ENCODE data around the gene DLGAP1. TPM values are rescaled to one million over a fixed set of nuclear protein-coding genes. Genes with fewer than 3 reads are reported as not detected.

Gene DLGAP1
- total and polyA plus RNA-seq, 2 experiments from 2014 or later = 17.0 to 48.5 TPM

DNA sequence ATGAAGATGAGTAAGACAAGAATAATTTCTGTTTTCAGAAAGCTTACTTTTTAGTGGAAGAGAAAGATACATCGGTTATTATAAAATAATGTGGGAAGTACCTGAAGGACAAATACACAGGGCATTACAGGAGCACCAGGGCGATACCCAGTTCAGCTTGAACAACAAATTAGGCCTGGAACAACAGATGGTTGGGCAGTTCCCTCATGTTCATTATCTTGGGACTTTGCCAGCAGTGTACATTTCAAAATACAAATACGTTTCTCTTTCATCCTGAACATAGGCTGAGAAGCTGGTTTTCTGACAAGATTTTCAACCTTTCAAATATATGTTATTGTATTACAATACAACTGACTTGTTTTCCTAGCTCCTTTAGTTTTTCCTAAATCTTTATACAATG, 925.5 kb downstream of the DLGAP1 start:
- Mint-ChIP-seq H3K4me1 (peaks cover 30% of the 10 kb centered on the region), H3K36me3 (ENCODE audit: low read depth) (peaks cover 13% of the 10 kb centered on the region), H3K27me3 (ENCODE audit: insufficient read depth, low read depth, poor library complexity) (peaks cover 3% of the 10 kb centered on the region), H3K9me3 (no peaks in the 10 kb centered on the region), H3K27ac (no peak overlapping the region), H3K4me3 (no peak overlapping the region)
- no peaks in the 10 kb centered on the region for H4K20me1 ChIP-seq (replicated peaks; ENCODE audit: insufficient read depth)
- no peak overlapping the region for H3K4me2 ChIP-seq
- DNase-seq (ENCODE audit: low spot score) = no peak
- H3F3A ChIP-seq (replicated peaks; ENCODE audit: low read depth) = no peaks in the 10 kb centered on the region
- TF ChIP-seq JUNB (IDR thresholded peaks at IDR 0.05; ENCODE audit: unreplicated experiment) (no peak), EZH2phosphoT487 (IDR thresholded peaks at IDR 0.05; ENCODE audit: unreplicated experiment) (no peak), STAT1 (IDR thresholded peaks at IDR 0.05; ENCODE audit: unreplicated experiment) (no peak), POLR2AphosphoS5 (IDR thresholded peaks at IDR 0.05; ENCODE audit: low read depth) (no peak), CREB1 (CRISPR knock-in tag; IDR thresholded peaks at IDR 0.05; ENCODE audit: low read depth) (no peak), NANOG (IDR thresholded peaks at IDR 0.05; ENCODE audit: borderline replicate concordance) (no peak), EZH2 (IDR thresholded peaks at IDR 0.05; ENCODE audit: low read depth, unreplicated experiment) (no peak), ZNF331 (CRISPR knock-in tag; IDR thresholded peaks at IDR 0.05; ENCODE audit: low read depth) (no peak), ZNF114 (CRISPR knock-in tag; IDR thresholded peaks at IDR 0.05) (no peak)
- TF ChIP-seq, protein P1, sequence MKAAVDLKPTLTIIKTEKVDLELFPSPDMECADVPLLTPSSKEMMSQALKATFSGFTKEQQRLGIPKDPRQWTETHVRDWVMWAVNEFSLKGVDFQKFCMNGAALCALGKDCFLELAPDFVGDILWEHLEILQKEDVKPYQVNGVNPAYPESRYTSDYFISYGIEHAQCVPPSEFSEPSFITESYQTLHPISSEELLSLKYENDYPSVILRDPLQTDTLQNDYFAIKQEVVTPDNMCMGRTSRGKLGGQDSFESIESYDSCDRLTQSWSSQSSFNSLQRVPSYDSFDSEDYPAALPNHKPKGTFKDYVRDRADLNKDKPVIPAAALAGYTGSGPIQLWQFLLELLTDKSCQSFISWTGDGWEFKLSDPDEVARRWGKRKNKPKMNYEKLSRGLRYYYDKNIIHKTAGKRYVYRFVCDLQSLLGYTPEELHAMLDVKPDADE (IDR thresholded peaks at IDR 0.05) = no peak
- TF ChIP-seq, protein P2, sequence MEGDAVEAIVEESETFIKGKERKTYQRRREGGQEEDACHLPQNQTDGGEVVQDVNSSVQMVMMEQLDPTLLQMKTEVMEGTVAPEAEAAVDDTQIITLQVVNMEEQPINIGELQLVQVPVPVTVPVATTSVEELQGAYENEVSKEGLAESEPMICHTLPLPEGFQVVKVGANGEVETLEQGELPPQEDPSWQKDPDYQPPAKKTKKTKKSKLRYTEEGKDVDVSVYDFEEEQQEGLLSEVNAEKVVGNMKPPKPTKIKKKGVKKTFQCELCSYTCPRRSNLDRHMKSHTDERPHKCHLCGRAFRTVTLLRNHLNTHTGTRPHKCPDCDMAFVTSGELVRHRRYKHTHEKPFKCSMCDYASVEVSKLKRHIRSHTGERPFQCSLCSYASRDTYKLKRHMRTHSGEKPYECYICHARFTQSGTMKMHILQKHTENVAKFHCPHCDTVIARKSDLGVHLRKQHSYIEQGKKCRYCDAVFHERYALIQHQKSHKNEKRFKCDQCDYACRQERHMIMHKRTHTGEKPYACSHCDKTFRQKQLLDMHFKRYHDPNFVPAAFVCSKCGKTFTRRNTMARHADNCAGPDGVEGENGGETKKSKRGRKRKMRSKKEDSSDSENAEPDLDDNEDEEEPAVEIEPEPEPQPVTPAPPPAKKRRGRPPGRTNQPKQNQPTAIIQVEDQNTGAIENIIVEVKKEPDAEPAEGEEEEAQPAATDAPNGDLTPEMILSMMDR (conservative IDR thresholded peaks at IDR 0.05; ENCODE audit: low read depth in 2 of 2) = no peak
- TF ChIP-seq, protein P3, sequence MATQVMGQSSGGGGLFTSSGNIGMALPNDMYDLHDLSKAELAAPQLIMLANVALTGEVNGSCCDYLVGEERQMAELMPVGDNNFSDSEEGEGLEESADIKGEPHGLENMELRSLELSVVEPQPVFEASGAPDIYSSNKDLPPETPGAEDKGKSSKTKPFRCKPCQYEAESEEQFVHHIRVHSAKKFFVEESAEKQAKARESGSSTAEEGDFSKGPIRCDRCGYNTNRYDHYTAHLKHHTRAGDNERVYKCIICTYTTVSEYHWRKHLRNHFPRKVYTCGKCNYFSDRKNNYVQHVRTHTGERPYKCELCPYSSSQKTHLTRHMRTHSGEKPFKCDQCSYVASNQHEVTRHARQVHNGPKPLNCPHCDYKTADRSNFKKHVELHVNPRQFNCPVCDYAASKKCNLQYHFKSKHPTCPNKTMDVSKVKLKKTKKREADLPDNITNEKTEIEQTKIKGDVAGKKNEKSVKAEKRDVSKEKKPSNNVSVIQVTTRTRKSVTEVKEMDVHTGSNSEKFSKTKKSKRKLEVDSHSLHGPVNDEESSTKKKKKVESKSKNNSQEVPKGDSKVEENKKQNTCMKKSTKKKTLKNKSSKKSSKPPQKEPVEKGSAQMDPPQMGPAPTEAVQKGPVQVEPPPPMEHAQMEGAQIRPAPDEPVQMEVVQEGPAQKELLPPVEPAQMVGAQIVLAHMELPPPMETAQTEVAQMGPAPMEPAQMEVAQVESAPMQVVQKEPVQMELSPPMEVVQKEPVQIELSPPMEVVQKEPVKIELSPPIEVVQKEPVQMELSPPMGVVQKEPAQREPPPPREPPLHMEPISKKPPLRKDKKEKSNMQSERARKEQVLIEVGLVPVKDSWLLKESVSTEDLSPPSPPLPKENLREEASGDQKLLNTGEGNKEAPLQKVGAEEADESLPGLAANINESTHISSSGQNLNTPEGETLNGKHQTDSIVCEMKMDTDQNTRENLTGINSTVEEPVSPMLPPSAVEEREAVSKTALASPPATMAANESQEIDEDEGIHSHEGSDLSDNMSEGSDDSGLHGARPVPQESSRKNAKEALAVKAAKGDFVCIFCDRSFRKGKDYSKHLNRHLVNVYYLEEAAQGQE (IDR thresholded peaks at IDR 0.05; ENCODE audit: unreplicated experiment) = no peak
- TF ChIP-seq, protein P4, sequence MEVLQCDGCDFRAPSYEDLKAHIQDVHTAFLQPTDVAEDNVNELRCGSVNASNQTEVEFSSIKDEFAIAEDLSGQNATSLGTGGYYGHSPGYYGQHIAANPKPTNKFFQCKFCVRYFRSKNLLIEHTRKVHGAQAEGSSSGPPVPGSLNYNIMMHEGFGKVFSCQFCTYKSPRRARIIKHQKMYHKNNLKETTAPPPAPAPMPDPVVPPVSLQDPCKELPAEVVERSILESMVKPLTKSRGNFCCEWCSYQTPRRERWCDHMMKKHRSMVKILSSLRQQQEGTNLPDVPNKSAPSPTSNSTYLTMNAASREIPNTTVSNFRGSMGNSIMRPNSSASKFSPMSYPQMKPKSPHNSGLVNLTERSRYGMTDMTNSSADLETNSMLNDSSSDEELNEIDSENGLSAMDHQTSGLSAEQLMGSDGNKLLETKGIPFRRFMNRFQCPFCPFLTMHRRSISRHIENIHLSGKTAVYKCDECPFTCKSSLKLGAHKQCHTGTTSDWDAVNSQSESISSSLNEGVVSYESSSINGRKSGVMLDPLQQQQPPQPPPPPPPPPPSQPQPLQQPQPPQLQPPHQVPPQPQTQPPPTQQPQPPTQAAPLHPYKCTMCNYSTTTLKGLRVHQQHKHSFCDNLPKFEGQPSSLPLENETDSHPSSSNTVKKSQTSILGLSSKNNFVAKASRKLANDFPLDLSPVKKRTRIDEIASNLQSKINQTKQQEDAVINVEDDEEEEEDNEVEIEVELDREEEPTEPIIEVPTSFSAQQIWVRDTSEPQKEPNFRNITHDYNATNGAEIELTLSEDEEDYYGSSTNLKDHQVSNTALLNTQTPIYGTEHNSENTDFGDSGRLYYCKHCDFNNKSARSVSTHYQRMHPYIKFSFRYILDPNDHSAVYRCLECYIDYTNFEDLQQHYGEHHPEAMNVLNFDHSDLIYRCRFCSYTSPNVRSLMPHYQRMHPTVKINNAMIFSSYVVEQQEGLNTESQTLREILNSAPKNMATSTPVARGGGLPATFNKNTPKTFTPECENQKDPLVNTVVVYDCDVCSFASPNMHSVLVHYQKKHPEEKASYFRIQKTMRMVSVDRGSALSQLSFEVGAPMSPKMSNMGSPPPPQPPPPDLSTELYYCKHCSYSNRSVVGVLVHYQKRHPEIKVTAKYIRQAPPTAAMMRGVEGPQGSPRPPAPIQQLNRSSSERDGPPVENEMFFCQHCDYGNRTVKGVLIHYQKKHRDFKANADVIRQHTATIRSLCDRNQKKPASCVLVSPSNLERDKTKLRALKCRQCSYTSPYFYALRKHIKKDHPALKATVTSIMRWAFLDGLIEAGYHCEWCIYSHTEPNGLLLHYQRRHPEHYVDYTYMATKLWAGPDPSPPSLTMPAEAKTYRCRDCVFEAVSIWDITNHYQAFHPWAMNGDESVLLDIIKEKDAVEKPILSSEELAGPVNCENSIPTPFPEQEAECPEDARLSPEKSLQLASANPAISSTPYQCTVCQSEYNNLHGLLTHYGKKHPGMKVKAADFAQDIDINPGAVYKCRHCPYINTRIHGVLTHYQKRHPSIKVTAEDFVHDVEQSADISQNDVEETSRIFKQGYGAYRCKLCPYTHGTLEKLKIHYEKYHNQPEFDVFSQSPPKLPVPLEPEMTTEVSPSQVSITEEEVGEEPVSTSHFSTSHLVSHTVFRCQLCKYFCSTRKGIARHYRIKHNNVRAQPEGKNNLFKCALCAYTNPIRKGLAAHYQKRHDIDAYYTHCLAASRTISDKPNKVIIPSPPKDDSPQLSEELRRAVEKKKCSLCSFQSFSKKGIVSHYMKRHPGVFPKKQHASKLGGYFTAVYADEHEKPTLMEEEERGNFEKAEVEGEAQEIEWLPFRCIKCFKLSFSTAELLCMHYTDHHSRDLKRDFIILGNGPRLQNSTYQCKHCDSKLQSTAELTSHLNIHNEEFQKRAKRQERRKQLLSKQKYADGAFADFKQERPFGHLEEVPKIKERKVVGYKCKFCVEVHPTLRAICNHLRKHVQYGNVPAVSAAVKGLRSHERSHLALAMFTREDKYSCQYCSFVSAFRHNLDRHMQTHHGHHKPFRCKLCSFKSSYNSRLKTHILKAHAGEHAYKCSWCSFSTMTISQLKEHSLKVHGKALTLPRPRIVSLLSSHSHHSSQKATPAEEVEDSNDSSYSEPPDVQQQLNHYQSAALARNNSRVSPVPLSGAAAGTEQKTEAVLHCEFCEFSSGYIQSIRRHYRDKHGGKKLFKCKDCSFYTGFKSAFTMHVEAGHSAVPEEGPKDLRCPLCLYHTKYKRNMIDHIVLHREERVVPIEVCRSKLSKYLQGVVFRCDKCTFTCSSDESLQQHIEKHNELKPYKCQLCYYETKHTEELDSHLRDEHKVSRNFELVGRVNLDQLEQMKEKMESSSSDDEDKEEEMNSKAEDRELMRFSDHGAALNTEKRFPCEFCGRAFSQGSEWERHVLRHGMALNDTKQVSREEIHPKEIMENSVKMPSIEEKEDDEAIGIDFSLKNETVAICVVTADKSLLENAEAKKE (CRISPR knock-in tag; IDR thresholded peaks at IDR 0.05) = no peak
- no peaks in the 10 kb centered on the region for H3K27me3 ChIP-seq (ENCODE audit: insufficient read depth)
- no peaks in the 10 kb centered on the region for H3K36me3 ChIP-seq (ENCODE audit: insufficient read depth)
- no peaks in the 10 kb centered on the region for H3K9me2 ChIP-seq (ENCODE audit: insufficient read depth)
- no peak overlapping the region for H3K4me3 ChIP-seq
- peaks cover 26% of the 10 kb centered on the region for H3K4me1 ChIP-seq (ENCODE audit: insufficient read depth)
- ATAC-seq = no peak
- H2AFZ ChIP-seq = no peak overlapping the region
- H3K27ac ChIP-seq (ENCODE audit: low read depth) = no peak overlapping the region
- H3K79me2 ChIP-seq (replicated peaks; ENCODE audit: insufficient read depth) = no peaks in the 10 kb centered on the region

Measured in GM23338 (cell line).